ENCODE results near the gene OVOL2.

OVOL2 gene

DNA sequence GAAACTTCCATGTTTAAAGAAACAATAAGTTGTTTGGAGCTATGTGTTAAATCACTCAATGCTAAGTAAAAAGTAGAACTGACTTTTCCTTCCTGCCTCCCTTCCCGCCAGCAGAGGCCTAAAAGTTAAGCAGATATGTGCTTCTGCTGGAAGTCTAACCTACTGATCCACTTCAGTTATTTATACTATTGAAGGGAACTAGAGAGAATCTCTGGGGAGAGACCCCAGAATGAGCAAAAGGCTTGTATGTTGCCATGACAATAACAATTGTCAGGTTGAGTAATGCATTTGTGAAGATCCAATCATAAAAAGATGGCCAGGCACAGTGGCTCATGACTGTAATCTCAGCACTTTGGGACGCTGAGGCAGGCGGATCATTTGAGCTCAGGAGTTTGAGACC, 64.2 kb downstream of the OVOL2 start:
- H3K9me3 ChIP-seq (ENCODE audit: control insufficient read depth, insufficient read depth, low read length): no peaks in the 10 kb centered on the region
- H3K36me3 ChIP-seq (ENCODE audit: control insufficient read depth, insufficient read depth, low read length): peaks cover 11% of the 10 kb centered on the region
- H3K4me1 ChIP-seq (ENCODE audit: control insufficient read depth, insufficient read depth, low read length): peaks cover 4% of the 10 kb centered on the region

GRCh38 chr20:17992847-17993513, 64.7 kb downstream of the OVOL2 start:
- Histone ChIP-seq H3K36me3 (ENCODE audit: control insufficient read depth, insufficient read depth, low read length) (peaks cover 14% of the 10 kb centered on the region), H3K4me1 (ENCODE audit: control insufficient read depth, insufficient read depth, low read length) (peaks cover 4% of the 10 kb centered on the region), H3K9me3 (ENCODE audit: control insufficient read depth, insufficient read depth, low read length) (no peaks in the 10 kb centered on the region), H3K9ac (ENCODE audit: low read depth, low read length) (no peak overlapping the region), H3K27me3 (ENCODE audit: control insufficient read depth, insufficient read depth, low read length) (no peaks in the 10 kb centered on the region), H3K4me3 (ENCODE audit: low read depth, low read length) (no peak overlapping the region)

More for the DNA sequence above, 64.2 kb downstream of the OVOL2 start:
- H3K9ac ChIP-seq (ENCODE audit: low read depth, low read length): no peak overlapping the region
- no peak overlapping the region for H3K4me3 ChIP-seq (ENCODE audit: low read depth, low read length)
- no peaks in the 10 kb centered on the region for H3K27me3 ChIP-seq (ENCODE audit: control insufficient read depth, insufficient read depth, low read length)

DNA sequence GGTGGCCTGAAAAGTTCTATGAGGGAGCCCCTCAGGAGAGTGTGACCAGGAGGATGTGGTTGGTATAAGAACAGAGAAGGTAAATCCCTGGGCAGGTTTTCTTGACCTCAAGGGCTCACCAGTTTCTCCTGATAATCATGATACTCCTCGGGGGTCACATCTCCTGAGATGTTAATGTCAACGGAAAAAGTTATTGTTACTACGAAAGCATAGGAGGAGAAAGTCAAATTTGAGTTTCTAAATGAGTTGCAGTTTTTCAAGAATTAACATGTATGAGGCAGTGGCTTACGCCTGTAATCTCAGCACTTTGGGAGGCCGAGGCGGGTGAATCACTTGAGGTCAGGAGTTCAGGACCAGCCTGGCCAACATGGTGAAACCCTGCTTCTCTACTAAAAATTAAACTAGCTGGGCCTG, 65.5 kb downstream of the OVOL2 start:
- Histone ChIP-seq H3K27me3 (ENCODE audit: control insufficient read depth, insufficient read depth, low read length) (no peaks in the 10 kb centered on the region), H3K9ac (ENCODE audit: low read depth, low read length) (no peak overlapping the region), H3K9me3 (ENCODE audit: control insufficient read depth, insufficient read depth, low read length) (no peaks in the 10 kb centered on the region), H3K4me3 (ENCODE audit: low read depth, low read length) (no peak overlapping the region), H3K36me3 (ENCODE audit: control insufficient read depth, insufficient read depth, low read length) (peaks cover 14% of the 10 kb centered on the region), H3K4me1 (ENCODE audit: control insufficient read depth, insufficient read depth, low read length) (peaks cover 4% of the 10 kb centered on the region)

- Histone ChIP-seq H3K9ac (ENCODE audit: low read depth, low read length) (no peak overlapping the region), H3K36me3 (ENCODE audit: control insufficient read depth, insufficient read depth, low read length) (peaks cover 15% of the 10 kb centered on the region), H3K4me1 (ENCODE audit: control insufficient read depth, insufficient read depth, low read length) (no peaks in the 10 kb centered on the region), H3K27me3 (ENCODE audit: control insufficient read depth, insufficient read depth, low read length) (no peaks in the 10 kb centered on the region), H3K4me3 (ENCODE audit: low read depth, low read length) (no peak overlapping the region), H3K9me3 (ENCODE audit: control insufficient read depth, insufficient read depth, low read length) (no peaks in the 10 kb centered on the region)
Measured at GRCh38 chr20:17990278-17990972, 67.3 kb downstream of the OVOL2 start.

DNA sequence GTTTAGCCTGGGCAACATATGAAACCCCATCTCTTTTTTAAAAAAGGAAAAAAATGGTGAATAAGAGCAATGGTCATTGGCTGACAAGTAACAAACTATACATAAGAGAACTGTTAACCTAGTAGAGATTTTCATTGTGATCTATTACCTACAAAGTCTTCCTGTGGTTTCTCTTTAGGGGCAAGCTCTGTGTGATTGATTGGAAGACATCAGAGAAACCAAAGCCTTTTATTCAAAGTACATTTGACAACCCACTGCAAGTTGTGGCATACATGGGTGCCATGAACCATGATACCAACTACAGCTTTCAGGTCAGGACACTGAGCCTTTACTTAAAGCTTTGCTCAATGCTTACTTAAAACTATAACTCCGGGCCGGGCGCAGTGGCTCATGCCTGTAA, 69.7 kb downstream of the OVOL2 start:
- peaks cover 11% of the 10 kb centered on the region for H3K4me1 ChIP-seq (ENCODE audit: control insufficient read depth, insufficient read depth, low read length)
- H3K9me3 ChIP-seq (ENCODE audit: control insufficient read depth, insufficient read depth, low read length): no peaks in the 10 kb centered on the region
- H3K9ac ChIP-seq (ENCODE audit: low read depth, low read length): no peak overlapping the region
- peaks cover 16% of the 10 kb centered on the region for H3K36me3 ChIP-seq (ENCODE audit: control insufficient read depth, insufficient read depth, low read length)
- no peak overlapping the region for H3K4me3 ChIP-seq (ENCODE audit: low read depth, low read length)
- no peaks in the 10 kb centered on the region for H3K27me3 ChIP-seq (ENCODE audit: control insufficient read depth, insufficient read depth, low read length)

- Histone ChIP-seq H3K4me3 (ENCODE audit: low read depth, low read length) (no peak overlapping the region), H3K9ac (ENCODE audit: low read depth, low read length) (no peak overlapping the region), H3K4me1 (ENCODE audit: control insufficient read depth, insufficient read depth, low read length) (peaks cover 11% of the 10 kb centered on the region), H3K9me3 (ENCODE audit: control insufficient read depth, insufficient read depth, low read length) (no peaks in the 10 kb centered on the region), H3K27me3 (ENCODE audit: control insufficient read depth, insufficient read depth, low read length) (no peaks in the 10 kb centered on the region), H3K36me3 (ENCODE audit: control insufficient read depth, insufficient read depth, low read length) (peaks cover 12% of the 10 kb centered on the region)
Measured at GRCh38 chr20:17985388-17986018, 72.2 kb downstream of the OVOL2 start.

DNA sequence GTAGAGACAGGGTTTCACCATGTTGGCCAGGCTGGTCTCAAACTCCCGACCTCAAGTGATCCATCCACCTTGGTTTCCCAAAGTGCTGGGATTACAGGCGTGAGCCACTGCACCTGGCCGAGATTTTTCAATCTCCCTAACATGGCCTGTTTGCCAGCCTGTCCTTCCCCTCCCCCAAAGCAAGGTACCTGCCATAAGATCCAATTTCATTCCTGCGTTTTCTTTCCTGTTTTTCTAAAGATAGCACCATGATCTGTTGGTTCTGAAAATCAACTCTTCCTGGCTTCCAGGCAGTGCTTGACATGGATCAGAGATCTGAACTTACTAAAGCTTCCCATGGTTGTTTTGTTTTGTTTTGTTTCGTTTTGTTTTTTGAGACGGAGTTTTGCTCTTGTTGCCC, 81.4 kb downstream of the OVOL2 start:
- Histone ChIP-seq H3K9me3 (ENCODE audit: control insufficient read depth, insufficient read depth, low read length) (no peaks in the 10 kb centered on the region), H3K4me3 (ENCODE audit: low read depth, low read length) (no peak overlapping the region), H3K4me1 (ENCODE audit: control insufficient read depth, insufficient read depth, low read length) (peaks cover 2% of the 10 kb centered on the region), H3K9ac (ENCODE audit: low read depth, low read length) (no peak overlapping the region), H3K36me3 (ENCODE audit: control insufficient read depth, insufficient read depth, low read length) (peaks cover 13% of the 10 kb centered on the region), H3K27me3 (ENCODE audit: control insufficient read depth, insufficient read depth, low read length) (no peaks in the 10 kb centered on the region)

All from iPS-15b (cell line).